Left ventricle myocardium inferior (tissue), 1 donor: ENCODE measurements around the gene PKIB. TPM values are rescaled to one million over a fixed set of nuclear protein-coding genes. Genes with fewer than 3 reads are reported as not detected.
"Not testable (repeated sequence)": the region's sequence is repeated elsewhere in the genome, so short reads cannot be mapped to it uniquely, and the experiment has no call there.

Experiments used
- DNase-seq: peaks from one replicate; pipeline ENCODE4 v3.0.0-alpha.2; 2020
- H3K27ac ChIP-seq: fragments of 200-600 bp; replicated peaks from 2 replicates; pipeline ENCODE4 v1.8.0; 2021
- H3K27me3 ChIP-seq: fragments of 200-600 bp; 2 replicates; pipeline ENCODE4 v1.8.0; 2021; ENCODE audit warnings: low read depth
- H3K36me3 ChIP-seq: fragments of 200-600 bp; 2 replicates; pipeline ENCODE4 v1.8.0; 2021
- H3K4me1 ChIP-seq: fragments of 200-600 bp; 2 replicates; pipeline ENCODE4 v1.8.0; 2021
- H3K4me3 ChIP-seq: fragments of 200-600 bp; 2 replicates; pipeline ENCODE4 v1.8.0; 2021; ENCODE audit warnings: mild to moderate bottlenecking, moderate library complexity
- H3K9me3 ChIP-seq: fragments of 200-600 bp; replicated peaks from 2 replicates; pipeline ENCODE4 v1.8.0; 2021
- intact Hi-C: fragments of 100-400 bp; cut with micrococcal nuclease; formaldehyde crosslinking; loops from one replicate; pipeline ENCODE4 v1.11.0; 2022
- total RNA-seq: library from RNA; stranded (reverse); fragmentation: NEBNext Ultra II Directional; extraction: Animal tissue kit (Norgen Biotek cat#: 25700); gene quantifications from one replicate; pipeline ENCODE4 v1.2.1, GENCODE V29; 2021
- TF ChIP-seq, protein P1 (sequence below): fragments of 200-600 bp; IDR thresholded peaks from 2 replicates; pipeline ENCODE4 v1.8.0; 2021; ENCODE audit warnings: antibody characterized with exemption, mild to moderate bottlenecking, borderline replicate concordance
- donor health status: DM: no; HTN: yes; CAD: no; lungs with severe emphysema.

PKIB gene
- total RNA-seq, 1 donor from 2014 or later, result 0.30 TPM

DNA sequence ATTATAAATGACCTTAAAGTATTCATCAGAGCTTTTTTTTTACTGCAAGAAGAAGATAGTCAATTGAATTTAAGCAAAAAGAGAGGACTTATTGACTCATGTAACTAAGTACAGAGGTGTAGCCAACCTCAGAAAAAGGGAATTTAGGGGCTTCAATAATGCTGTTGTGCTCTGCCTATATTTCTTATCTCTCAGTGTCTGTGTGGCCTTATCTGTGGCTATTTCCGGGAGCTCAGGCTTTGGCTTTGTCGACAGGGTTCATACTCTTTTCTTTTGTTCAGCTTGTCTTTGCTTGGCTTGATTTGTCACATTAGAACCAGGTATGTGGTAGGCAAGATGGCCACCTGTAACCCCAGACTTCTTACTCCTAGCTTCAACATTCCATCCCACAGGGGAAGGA is 130.7 kb downstream of the PKIB start:
- H3K27ac ChIP-seq, result no peak overlapping the region
- intact Hi-C loops, result no loop called here
- H3K36me3 ChIP-seq, result no peaks in the 10 kb centered on the region
- no peaks in the 10 kb centered on the region for H3K9me3 ChIP-seq
- peaks cover 21% of the 10 kb centered on the region for H3K27me3 ChIP-seq
- no peak overlapping the region for H3K4me3 ChIP-seq
- TF ChIP-seq, protein P1, sequence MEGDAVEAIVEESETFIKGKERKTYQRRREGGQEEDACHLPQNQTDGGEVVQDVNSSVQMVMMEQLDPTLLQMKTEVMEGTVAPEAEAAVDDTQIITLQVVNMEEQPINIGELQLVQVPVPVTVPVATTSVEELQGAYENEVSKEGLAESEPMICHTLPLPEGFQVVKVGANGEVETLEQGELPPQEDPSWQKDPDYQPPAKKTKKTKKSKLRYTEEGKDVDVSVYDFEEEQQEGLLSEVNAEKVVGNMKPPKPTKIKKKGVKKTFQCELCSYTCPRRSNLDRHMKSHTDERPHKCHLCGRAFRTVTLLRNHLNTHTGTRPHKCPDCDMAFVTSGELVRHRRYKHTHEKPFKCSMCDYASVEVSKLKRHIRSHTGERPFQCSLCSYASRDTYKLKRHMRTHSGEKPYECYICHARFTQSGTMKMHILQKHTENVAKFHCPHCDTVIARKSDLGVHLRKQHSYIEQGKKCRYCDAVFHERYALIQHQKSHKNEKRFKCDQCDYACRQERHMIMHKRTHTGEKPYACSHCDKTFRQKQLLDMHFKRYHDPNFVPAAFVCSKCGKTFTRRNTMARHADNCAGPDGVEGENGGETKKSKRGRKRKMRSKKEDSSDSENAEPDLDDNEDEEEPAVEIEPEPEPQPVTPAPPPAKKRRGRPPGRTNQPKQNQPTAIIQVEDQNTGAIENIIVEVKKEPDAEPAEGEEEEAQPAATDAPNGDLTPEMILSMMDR, result no peak
- DNase-seq, result no peak
- H3K4me1 ChIP-seq, result no peaks in the 10 kb centered on the region

DNA sequence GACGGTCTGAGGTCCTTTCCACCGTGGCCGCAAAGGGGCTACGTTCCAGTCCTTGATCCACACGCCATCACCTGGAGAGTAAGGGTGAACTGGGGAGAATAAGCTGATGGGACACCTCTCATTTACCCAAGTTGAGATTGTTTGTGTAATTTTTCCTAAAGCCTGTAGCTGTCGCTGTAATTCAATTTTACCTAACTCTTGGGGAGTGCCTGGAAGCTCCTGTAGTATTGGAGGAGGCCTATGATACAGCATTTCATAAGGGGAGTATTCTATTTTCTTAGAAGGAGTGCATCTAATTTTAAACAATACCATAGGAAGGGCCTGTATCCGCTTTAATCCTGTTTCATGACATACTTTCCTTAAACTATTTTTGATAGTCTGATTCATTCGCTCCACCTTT is 134.0 kb downstream of the PKIB start:
- H3K4me1 ChIP-seq, H3K27ac ChIP-seq, DNase-seq, H3K36me3 ChIP-seq, intact Hi-C loops, H3K4me3 ChIP-seq, H3K9me3 ChIP-seq: not testable (repeated sequence)
- TF ChIP-seq, protein P1, result peak; percentile 51
- peaks cover 23% of the 10 kb centered on the region for H3K27me3 ChIP-seq

DNA sequence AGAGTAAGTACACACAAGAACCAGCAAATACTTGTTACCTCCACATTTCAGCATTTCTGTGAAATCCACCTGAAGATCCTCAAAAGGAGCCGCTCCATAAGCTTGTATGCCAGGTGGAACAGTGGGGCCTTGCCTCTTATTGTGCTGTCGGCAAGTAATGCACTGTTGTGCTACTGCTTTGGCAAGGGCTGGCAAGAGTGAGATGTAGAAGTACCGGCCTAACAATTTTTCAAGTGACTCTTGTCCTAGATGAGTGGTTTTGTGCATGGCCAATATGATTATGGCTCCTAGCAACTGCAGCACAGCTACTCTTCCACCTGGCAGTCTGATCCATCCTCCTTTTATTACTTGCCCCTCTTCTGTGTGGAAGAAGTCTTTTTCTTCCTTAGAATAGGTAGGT is 134.7 kb downstream of the PKIB start:
- H3K4me1 ChIP-seq, DNase-seq, H3K27ac ChIP-seq, H3K9me3 ChIP-seq, H3K36me3 ChIP-seq, H3K4me3 ChIP-seq: not testable (repeated sequence)
- intact Hi-C loops, result loop anchor here (5.0 kb wide), 1 partner anchor 92 kb away; no protein-coding TSS in a partner anchor
- H3K27me3 ChIP-seq, result peaks cover 20% of the 10 kb centered on the region

DNA sequence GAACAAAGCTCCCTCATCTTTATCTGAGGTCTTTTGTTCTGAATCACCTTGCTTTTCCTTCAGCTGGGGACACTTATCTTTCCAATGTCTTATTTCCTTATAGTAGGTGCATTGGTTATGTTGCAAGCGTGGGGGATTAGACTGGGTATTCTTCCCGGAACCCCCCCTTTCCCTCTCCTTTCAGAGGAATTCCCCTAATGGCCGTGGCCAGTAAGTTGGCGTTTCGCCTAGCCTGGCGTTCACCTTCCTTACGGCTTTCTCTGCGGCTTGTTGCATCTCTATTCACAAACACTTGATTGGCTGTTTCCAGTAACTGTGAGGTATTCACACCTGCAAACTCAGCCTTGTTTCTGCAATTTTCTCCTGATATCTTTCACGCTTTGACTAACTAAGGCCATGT is 136.5 kb downstream of the PKIB start:
- H3K36me3 ChIP-seq, result no peaks in the 10 kb centered on the region
- intact Hi-C loops, result loop anchor here (5.0 kb wide), 1 partner anchor 91 kb away; no protein-coding TSS in a partner anchor
- H3K4me3 ChIP-seq, result no peak overlapping the region
- H3K27me3 ChIP-seq, result peaks cover 17% of the 10 kb centered on the region
- H3K27ac ChIP-seq, result no peak overlapping the region
- TF ChIP-seq, protein P1, result no peak
- no peak for DNase-seq
- H3K9me3 ChIP-seq, result no peaks in the 10 kb centered on the region
- H3K4me1 ChIP-seq, result no peaks in the 10 kb centered on the region

DNA sequence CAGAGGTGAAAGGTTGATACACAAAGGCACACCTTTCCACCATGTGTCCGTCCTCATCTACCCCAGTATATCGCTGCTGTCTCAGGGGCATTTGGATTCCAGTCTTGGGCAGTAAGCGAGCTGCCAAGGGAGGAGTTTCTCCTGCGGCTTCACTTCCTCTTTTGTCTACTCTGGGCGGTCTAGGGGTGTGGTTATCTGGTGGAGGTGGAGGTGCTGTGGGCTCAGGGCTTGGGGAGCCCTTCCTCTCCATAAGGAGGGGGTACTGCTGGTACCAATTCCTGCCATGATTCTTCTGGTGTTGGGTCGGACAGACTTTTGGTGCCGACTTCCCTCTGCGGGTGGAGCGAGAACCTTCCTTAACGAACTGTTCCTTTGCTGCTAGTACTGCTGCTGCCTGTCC is 137.4 kb downstream of the PKIB start:
- intact Hi-C loops, result loop anchor here (5.0 kb wide), 1 partner anchor 90 kb away; no protein-coding TSS in a partner anchor
- Histone ChIP-seq H3K27me3 (peaks cover 16% of the 10 kb centered on the region), H3K9me3 (no peaks in the 10 kb centered on the region), H3K36me3 (no peaks in the 10 kb centered on the region), H3K27ac (no peak overlapping the region), H3K4me1 (no peaks in the 10 kb centered on the region), H3K4me3 (no peak overlapping the region)
- TF ChIP-seq, protein P1, result no peak
- no peak for DNase-seq

DNA sequence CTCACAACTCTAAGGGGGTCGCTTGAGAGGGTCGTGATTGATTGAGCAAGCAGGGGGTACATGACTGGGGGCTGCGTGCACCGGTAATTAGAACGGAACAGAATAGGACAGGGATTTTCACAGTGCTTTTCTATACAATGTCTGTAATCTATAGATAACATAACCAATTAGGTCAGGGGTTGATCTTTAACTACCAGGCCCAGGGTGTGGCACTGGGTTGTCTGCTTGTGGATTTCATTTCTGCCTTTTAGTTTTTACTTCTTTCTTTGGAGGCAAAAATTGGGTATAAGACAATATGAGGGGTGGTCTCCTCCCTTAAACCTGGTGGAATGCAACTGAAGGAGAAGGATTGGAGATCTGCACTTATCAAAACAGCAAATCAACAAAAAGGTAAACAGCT is 138.7 kb downstream of the PKIB start:
- not testable (repeated sequence) for H3K36me3 ChIP-seq, DNase-seq, H3K27me3 ChIP-seq, H3K4me1 ChIP-seq, H3K4me3 ChIP-seq, H3K9me3 ChIP-seq, H3K27ac ChIP-seq
- intact Hi-C loops, result loop anchor here (5.0 kb wide), 1 partner anchor 88 kb away; no protein-coding TSS in a partner anchor
